HepG2 (cell line): ENCODE data around the gene H3-3A. TPM values are rescaled to one million over a fixed set of nuclear protein-coding genes. Genes with fewer than 3 reads are reported as not detected.

Experiments
- ATAC-seq: fragments of 200-7000 bp; cut with Tn5 transposase; 3 replicates; pipeline ENCODE4 v1.9.1; 2020; ENCODE audit warnings: mild to moderate bottlenecking, moderate library complexity
- BruUV-seq: library from RNA; stranded (reverse); fragments of 400-500 nt; replicated peaks from 2 replicates; lab custom pipeline; 2021; lab: Mats Ljungman, UMichigan
- CTCF ChIA-PET: fragments of 300-600 bp; formaldehyde crosslinking; extraction: SDS; loops from one replicate; lab custom pipeline; 2021; ENCODE audit warnings: low total read pairs, inconsistent platforms, low intra/inter-chr PET ratio; lab: Yijun Ruan, JAX
- POLR2A ChIA-PET: fragments of 350-600 bp; sonication (Branson Sonifier 250); formaldehyde crosslinking; loops from one replicate; lab custom pipeline; 2020; ENCODE audit warnings: antibody characterized with exemption, inconsistent platforms; lab: Yijun Ruan, JAX
- DNase-seq: peaks from one replicate; pipeline ENCODE4 v3.0.0-alpha.2; 2015; ENCODE audit warnings: low spot score
- FAIRE-seq: peaks from 3 replicates; lab custom pipeline; 2011; peaks lifted over from hg19 to GRCh38; lab: Jason Lieb, UNC
- H2AFZ ChIP-seq: one replicate; pipeline ENCODE4 v1.6.1; 2011; ENCODE audit warnings: low read length, inconsistent platforms
- H3K27ac ChIP-seq: fragments of 300-600 bp; 3 replicates; pipeline ENCODE4 v1.8.0; 2011; ENCODE audit warnings: mixed run types, mild to moderate bottlenecking, mixed read lengths, low read length, inconsistent platforms; ENCODE audit not compliant: insufficient read depth; ENCODE audit errors: extremely low read length
- H3K27me3 ChIP-seq, 2 experiments: fragments of 200-600 bp in 1 of 2; 2 replicates in 1 of 2; 3 replicates in 1 of 2; pipeline versions ENCODE4 v1.6.0 to v1.8.0; 2011; ENCODE audit warnings: low read length in 2 of 2, mild to moderate bottlenecking in 2 of 2, moderate library complexity in 2 of 2, inconsistent platforms in 1 of 2; ENCODE audit not compliant: insufficient read depth in 2 of 2, control insufficient read depth in 1 of 2
- H3K36me3 ChIP-seq, 2 experiments: fragments of 200-600 bp in 1 of 2; replicated peaks in 1 of 2; 2 replicates in 1 of 2; 3 replicates in 1 of 2; pipeline versions ENCODE4 v1.5.1 to v1.8.0; 2011; ENCODE audit warnings: low read length in 2 of 2, inconsistent platforms in 1 of 2; ENCODE audit not compliant: insufficient read depth in 2 of 2, control insufficient read depth in 1 of 2
- H3K4me1 ChIP-seq: 2 replicates; pipeline ENCODE4 v1.5.1; 2012; ENCODE audit warnings: low read length, inconsistent platforms; ENCODE audit not compliant: insufficient read depth
- H3K4me2 ChIP-seq: 2 replicates; pipeline ENCODE4 v1.6.0; 2011; ENCODE audit warnings: low read depth, low read length, inconsistent platforms
- H3K4me3 ChIP-seq, 3 experiments: fragments of 200-600 bp in 1 of 3; sonication (generic), shearing (Covaris generic) in 1 of 3; replicated peaks in 1 of 3; 2 replicates each; pipeline ENCODE4 v1.5.1; 2011 to 2016; ENCODE audit warnings: low read length in 3 of 3, inconsistent platforms in 2 of 3, low read depth in 2 of 3, mild to moderate bottlenecking in 2 of 3, control low read depth in 1 of 3, mixed read lengths in 1 of 3; ENCODE audit not compliant: insufficient read depth in 1 of 3
- H3K79me2 ChIP-seq: one replicate; pipeline ENCODE4 v1.6.1; 2011; ENCODE audit warnings: low read length, inconsistent platforms; ENCODE audit not compliant: insufficient read depth
- H3K9ac ChIP-seq: 2 replicates; pipeline ENCODE4 v1.6.0; 2011; ENCODE audit warnings: mild to moderate bottlenecking, low read depth, low read length, inconsistent platforms; ENCODE audit not compliant: insufficient read depth
- H3K9me3 ChIP-seq: 2 replicates; pipeline ENCODE4 v1.5.1; 2012; ENCODE audit warnings: mild to moderate bottlenecking, low read length
- H4K20me1 ChIP-seq: 2 replicates; pipeline ENCODE4 v1.6.0; 2011; ENCODE audit warnings: inconsistent platforms, mild to moderate bottlenecking, low read length, moderate library complexity; ENCODE audit not compliant: insufficient read depth
- AFF4 ChIP-seq: sonication (generic); formaldehyde crosslinking; IDR thresholded peaks from 2 replicates; pipeline ENCODE4 v1.4.0; 2020; ENCODE audit warnings: missing genetic modification reagents
- ARNT ChIP-seq: fragments of 450-650 bp; IDR thresholded peaks from 2 replicates; pipeline ENCODE4 v1.6.1; 2017
- IKZF5 ChIP-seq: IDR thresholded peaks from 2 replicates; pipeline ENCODE4 v1.6.1; 2018; ENCODE audit warnings: missing genetic modification reagents, mild to moderate bottlenecking, missing compliant biosample characterization
- JDP2 ChIP-seq: sonication (generic); formaldehyde crosslinking; IDR thresholded peaks from 2 replicates; pipeline ENCODE4 v1.8.1; 2022; ENCODE audit warnings: missing genetic modification reagents, borderline replicate concordance
- KDM4B ChIP-seq: sonication (generic); formaldehyde crosslinking; IDR thresholded peaks from 2 replicates; pipeline ENCODE4 v1.4.0; 2020; ENCODE audit warnings: missing genetic modification reagents
- MAFF ChIP-seq: IDR thresholded peaks from 2 replicates; pipeline ENCODE4 v1.6.1; 2011; ENCODE audit warnings: low read depth, low read length, improper control_type of control experiment
- MAFK ChIP-seq, 2 experiments: IDR thresholded peaks in 1 of 2; conservative IDR thresholded peaks in 1 of 2; 2 replicates each; pipeline ENCODE4 v1.6.1; 2011; ENCODE audit warnings: improper control_type of control experiment in 2 of 2, low read length in 2 of 2
- MED1 ChIP-seq: sonication (generic); formaldehyde crosslinking; IDR thresholded peaks from 2 replicates; pipeline ENCODE4 v1.4.0; 2020; ENCODE audit warnings: missing genetic modification reagents
- NKX3-1 ChIP-seq: sonication (generic); formaldehyde crosslinking; IDR thresholded peaks from 2 replicates; pipeline ENCODE4 v1.5.0; 2020; ENCODE audit warnings: missing genetic modification reagents
- SCMH1 ChIP-seq: sonication (generic); formaldehyde crosslinking; IDR thresholded peaks from 2 replicates; pipeline ENCODE4 v1.9.0; 2021; ENCODE audit warnings: missing genetic modification reagents, mild to moderate bottlenecking, borderline replicate concordance
- ZFX ChIP-seq: sonication (generic); formaldehyde crosslinking; IDR thresholded peaks from 2 replicates; pipeline ENCODE4 v1.4.0; 2020; ENCODE audit warnings: mild to moderate bottlenecking, low read depth, missing genetic modification reagents, moderate library complexity
- ZNF207 ChIP-seq: fragments of 450-650 bp; IDR thresholded peaks from 2 replicates; pipeline ENCODE4 v1.6.1; 2016; ENCODE audit warnings: antibody characterized with exemption, borderline replicate concordance
- ZNF337 ChIP-seq: sonication (generic); formaldehyde crosslinking; IDR thresholded peaks from 2 replicates; pipeline ENCODE4 v1.5.1; 2020; ENCODE audit warnings: missing genetic modification reagents, low read depth, mild to moderate bottlenecking, borderline replicate concordance
- ZNF547 ChIP-seq: sonication (generic); formaldehyde crosslinking; IDR thresholded peaks from 2 replicates; pipeline ENCODE4 v1.5.1; 2020; ENCODE audit warnings: mild to moderate bottlenecking, missing genetic modification reagents
- whole genome bisulfite sequencing: methylation state at CpG from one replicate; pipeline ENCODE4 v1.1.6; 2017; ENCODE audit warnings: low lambda C conversion rate; 5-methylcytosine and 5-hydroxymethylcytosine counted together
- in situ Hi-C: cut with HindIII; loops from 2 replicates; pipeline ENCODE4 v1.10.0; 2017; ENCODE audit warnings: low pct_unique_long_range_greater_than_20kb; ENCODE audit not compliant: extremely low pct_ligation_motif_present
- intact Hi-C: fragments of 100-400 bp; cut with micrococcal nuclease; formaldehyde crosslinking; loops from one replicate; pipeline ENCODE4 v1.10.0; 2022; ENCODE audit not compliant: unreplicated experiment
- polyA plus RNA-seq, 8 experiments: library from polyadenylated mRNA; depleted of rRNA in 3 of 8; stranded (reverse) in 7 of 8; unstranded in 1 of 8; fragments of >200 nt; fragmentation: Illumina TruSeq in 4 of 8; extraction: Trizol in 4 of 8; gene quantifications; 2 replicates each; pipeline versions ENCODE4 v1.2.1 to v1.2.3, GENCODE V29; 2011 to 2016; ENCODE audit warnings: low read depth in 4 of 8, missing spikeins in 1 of 8, mixed read lengths in 1 of 8; ENCODE audit not compliant: insufficient read depth in 1 of 8
- total RNA-seq, 5 experiments: library from RNA; depleted of rRNA; stranded (reverse); fragments of >200 nt; fragmentation: Illumina TruSeq; extraction: Trizol; gene quantifications; 2 replicates each; pipeline ENCODE4 v1.2.3, GENCODE V29; 2016; ENCODE audit warnings: low read depth in 1 of 5

Gene H3-3A
- total and polyA plus RNA-seq, 2 of the 13 experiments (the other 11 are each of a cell fraction or from before 2014, with no cell fraction given): 221 to 320 TPM

DNA sequence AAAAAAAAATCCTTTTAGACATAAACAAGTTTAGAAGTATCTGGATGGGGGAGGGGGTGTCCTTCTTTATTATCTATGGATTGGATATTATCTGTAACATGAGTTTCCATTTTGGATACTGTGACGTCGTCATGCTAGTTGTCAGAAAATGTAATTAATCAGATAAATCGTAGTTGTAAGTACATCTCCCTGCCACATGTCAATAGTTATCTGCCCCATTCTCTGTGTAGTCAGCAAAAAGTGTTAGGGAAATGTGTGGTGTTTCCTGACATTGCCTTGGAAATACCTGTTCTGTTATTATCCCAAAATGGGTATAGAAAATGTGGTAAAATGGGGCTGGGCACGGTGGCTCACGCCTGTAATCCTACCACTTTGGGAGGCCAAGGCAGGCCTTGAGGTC lies 38.8 kb upstream of the H3-3A start:
- CTCF ChIA-PET: no interaction called here

GRCh38 chr1:226026833-226027232 lies 35.7 kb upstream of the H3-3A start:
- BruUV-seq: no TSS peak
- intact Hi-C loops: loop anchor here (5.0 kb wide), 1 partner anchor 35 kb away; the partner anchor contains the start of gene H3-3A
- 64% methylated on average over 2 of the region's 2 CpGs for WGBS

More for the DNA sequence above, 38.8 kb upstream of the H3-3A start:
- no peak for ATAC-seq
- 50% methylated on average over 5 of the region's 5 CpGs for WGBS
- in situ Hi-C loops (no loop called here), intact Hi-C loops (no loop called here)
- H2AFZ ChIP-seq: no peak overlapping the region
- H3K4me1 ChIP-seq: peaks cover 16% of the 10 kb centered on the region
- H3K9me3 ChIP-seq: no peaks in the 10 kb centered on the region
- POLR2A ChIA-PET: no interaction called here
- no peaks in the 10 kb centered on the region for H4K20me1 ChIP-seq
- no peaks in the 10 kb centered on the region for H3K79me2 ChIP-seq
- no peaks in the 10 kb centered on the region; a peak in 1 of 5 replicates for H3K27me3 ChIP-seq
- H3K36me3 ChIP-seq: no peaks in the 10 kb centered on the region
- H3K27ac ChIP-seq: no peak overlapping the region
- DNase-seq: no peak
- H3K9ac ChIP-seq: no peak overlapping the region
- TF ChIP-seq MAFF (peak; percentile 40), MAFK (conservative IDR thresholded peaks at IDR 0.05 in 1 of 2, IDR thresholded peaks at IDR 0.05 in 1 of 2; ENCODE audit: low read length in 2 of 2) (peak; percentile 32 to 61; a peak in 3 of 4 replicates), SCMH1 (CRISPR knock-in tag) (no peak)
- BruUV-seq: no TSS peak
- no peak overlapping the region for H3K4me3 ChIP-seq
- no peak for FAIRE-seq
- no peak overlapping the region for H3K4me2 ChIP-seq

More at GRCh38 chr1:226026833-226027232, 35.7 kb upstream of the H3-3A start:
- Histone ChIP-seq H4K20me1 (no peaks in the 10 kb centered on the region), H3K9ac (no peak overlapping the region), H3K4me2 (no peak overlapping the region), H2AFZ (no peak overlapping the region), H3K27ac (no peak overlapping the region), H3K79me2 (no peaks in the 10 kb centered on the region), H3K9me3 (no peaks in the 10 kb centered on the region), H3K36me3 (no peaks in the 10 kb centered on the region), H3K4me1 (peaks cover 27% of the 10 kb centered on the region), H3K4me3 (no peak overlapping the region), H3K27me3 (no peaks in the 10 kb centered on the region; a peak in 1 of 5 replicates)
- ATAC-seq (no peak), DNase-seq (no peak), FAIRE-seq (no peak)
- in situ Hi-C loops: no loop called here
- TF ChIP-seq JDP2 (CRISPR knock-in tag) (no peak), ZFX (CRISPR knock-in tag) (no peak), ZNF337 (CRISPR knock-in tag) (no peak), ZNF547 (no peak), IKZF5 (CRISPR knock-in tag) (no peak), ZNF207 (no peak), AFF4 (CRISPR knock-in tag) (no peak), ARNT (no peak), KDM4B (CRISPR knock-in tag) (no peak), NKX3-1 (CRISPR knock-in tag) (no peak), MED1 (CRISPR knock-in tag) (no peak)
- CTCF ChIA-PET: no interaction called here
- POLR2A ChIA-PET: interaction anchor here (1.2 to 3.6 kb wide), 2 partner anchors 27 to 36 kb away, joined by 3 to 38 read pairs; partner anchors contain the start of genes H3-3A and SDE2
